GM13976 (cell line): ENCODE measurements around the gene MTMR6.

ENCODE experiments used
- DNase-seq: peaks from one replicate; pipeline ENCODE4 v3.0.0; 2012; ENCODE audit warnings: low spot score
- in situ Hi-C: fragments of 300-500 bp; cut with MboI; formaldehyde crosslinking; loops from one replicate; pipeline ENCODE4 v1.12.0; 2022; ENCODE audit warnings: low sequenced_read_pairs, mixed read lengths, inconsistent platforms; ENCODE audit not compliant: unreplicated experiment
- TF ChIP-seq, protein P1 (sequence below): IDR thresholded peaks from 2 replicates; pipeline ENCODE4 v1.5.1; 2012; ENCODE audit warnings: borderline replicate concordance, mild to moderate bottlenecking; ENCODE audit not compliant: insufficient read depth; ENCODE audit errors: extremely low read depth, missing control alignments, control extremely low read depth

MTMR6 gene

DNA sequence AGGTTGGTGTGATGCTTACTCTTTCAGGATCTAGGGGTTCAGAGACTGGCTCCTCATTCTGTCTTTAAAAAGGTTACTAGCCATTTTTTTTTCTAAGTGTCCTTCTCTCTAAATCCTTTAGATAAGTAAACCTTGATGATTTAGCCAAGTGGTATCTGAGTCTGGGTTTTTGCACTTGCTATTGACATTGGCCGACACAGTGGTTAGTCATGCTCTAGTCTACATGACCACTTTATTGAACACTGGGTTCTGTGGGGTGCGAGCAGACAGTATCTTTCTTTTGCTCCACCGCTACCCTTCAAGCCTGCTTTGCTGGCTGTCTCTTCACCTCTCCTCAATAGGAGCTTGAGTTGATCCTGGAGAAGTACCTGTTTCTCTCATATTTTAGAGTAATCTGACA lies 7.9 kb upstream of the MTMR6 start:
- DNase-seq: no peak
- TF ChIP-seq, protein P1, sequence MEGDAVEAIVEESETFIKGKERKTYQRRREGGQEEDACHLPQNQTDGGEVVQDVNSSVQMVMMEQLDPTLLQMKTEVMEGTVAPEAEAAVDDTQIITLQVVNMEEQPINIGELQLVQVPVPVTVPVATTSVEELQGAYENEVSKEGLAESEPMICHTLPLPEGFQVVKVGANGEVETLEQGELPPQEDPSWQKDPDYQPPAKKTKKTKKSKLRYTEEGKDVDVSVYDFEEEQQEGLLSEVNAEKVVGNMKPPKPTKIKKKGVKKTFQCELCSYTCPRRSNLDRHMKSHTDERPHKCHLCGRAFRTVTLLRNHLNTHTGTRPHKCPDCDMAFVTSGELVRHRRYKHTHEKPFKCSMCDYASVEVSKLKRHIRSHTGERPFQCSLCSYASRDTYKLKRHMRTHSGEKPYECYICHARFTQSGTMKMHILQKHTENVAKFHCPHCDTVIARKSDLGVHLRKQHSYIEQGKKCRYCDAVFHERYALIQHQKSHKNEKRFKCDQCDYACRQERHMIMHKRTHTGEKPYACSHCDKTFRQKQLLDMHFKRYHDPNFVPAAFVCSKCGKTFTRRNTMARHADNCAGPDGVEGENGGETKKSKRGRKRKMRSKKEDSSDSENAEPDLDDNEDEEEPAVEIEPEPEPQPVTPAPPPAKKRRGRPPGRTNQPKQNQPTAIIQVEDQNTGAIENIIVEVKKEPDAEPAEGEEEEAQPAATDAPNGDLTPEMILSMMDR: no peak
- in situ Hi-C loops: no loop called here

DNA sequence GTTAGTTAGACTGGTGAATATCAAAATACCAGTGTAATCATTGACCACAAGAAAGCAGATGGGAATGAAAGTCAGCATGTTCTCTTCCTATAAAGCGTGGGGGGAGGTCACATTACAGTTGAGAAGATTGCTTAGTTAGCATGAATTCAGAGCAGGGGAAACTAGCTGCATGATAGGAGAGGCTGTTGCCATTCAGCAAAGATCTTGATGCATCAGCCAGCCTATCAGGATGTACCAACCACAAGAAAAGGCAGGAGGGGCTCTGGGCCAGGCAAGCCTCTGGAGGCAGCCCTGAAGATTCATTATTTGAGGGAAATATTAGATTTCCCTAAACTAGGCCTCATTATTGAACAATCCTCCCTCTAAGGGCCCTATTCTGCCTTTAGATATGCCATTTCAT lies 5.0 kb upstream of the MTMR6 start:
- DNase-seq: no peak
- in situ Hi-C loops: no loop called here
- TF ChIP-seq, protein P1: no peak

DNA sequence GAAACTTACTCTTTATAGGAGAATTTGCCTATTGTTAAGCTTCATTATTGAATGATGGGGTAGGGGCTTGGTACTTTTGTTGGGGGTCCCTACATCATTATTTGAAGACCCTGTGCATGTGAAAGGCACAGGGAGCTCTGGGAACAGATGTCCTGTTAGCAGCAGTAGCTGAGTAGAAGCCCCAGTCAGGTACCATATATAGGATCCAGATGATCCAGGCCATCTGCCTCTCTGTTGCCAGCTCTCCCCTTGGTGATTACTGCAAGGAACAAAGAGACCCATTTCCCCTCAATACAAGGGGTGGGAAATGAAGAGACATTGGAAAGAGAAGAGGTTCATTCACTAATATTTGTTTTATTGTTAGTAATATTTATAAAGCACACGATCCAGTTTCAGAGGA lies 4.4 kb upstream of the MTMR6 start:
- no peak for DNase-seq
- TF ChIP-seq, protein P1: no peak
- in situ Hi-C loops: no loop called here

DNA sequence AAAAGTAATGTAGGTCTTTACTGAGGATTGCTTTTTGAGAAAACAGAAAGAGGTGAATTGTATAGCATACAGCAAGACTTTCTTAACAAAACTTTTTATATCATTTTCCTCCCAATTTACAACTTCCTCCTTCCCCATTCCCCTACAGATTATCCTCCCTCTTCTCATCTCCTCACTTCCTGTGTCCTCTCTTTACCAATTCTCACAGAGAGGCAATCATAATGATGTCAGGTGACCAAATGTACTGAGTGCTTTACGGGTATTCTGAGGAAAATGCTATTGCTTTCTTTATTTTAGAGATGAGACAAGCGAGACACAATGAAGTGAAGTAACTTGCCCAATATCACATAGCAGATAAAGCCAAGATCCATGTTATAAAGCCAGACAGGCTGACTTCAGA lies 1.7 kb upstream of the MTMR6 start:
- TF ChIP-seq, protein P1: no peak
- DNase-seq: no peak
- in situ Hi-C loops: no loop called here

DNA sequence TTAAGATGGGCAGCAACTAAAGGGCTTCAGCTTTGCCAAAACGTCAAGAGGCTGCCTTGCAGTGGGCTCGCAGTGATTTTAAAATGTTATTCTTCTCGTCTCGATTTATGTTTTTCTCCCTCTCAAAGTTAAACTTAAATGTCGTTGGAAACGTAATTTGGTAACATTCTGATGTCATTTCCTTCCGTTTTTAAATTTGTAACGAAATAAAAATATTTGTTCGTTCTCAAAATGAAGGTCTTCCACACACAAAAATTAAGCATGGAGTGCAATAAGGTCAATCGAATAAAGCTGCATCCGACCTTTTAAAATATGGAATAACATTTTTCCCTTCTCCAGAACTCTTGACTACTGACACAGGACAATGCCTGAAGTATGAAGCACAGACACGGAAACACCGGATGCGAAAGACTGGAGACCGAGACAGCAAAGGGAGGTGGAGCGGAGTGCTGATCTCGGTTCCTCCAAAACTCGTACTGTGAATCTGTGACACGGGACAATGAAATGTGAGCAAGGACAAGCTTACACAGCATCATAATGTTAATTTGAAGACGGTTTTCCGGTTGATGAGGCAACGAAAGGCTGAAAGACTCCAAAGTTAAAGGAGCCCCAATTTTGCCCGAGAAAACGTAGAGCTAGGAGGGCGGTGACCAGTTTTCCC lies 850 bp downstream of the MTMR6 start:
- TF ChIP-seq, protein P1: no peak
- peak; percentile 53 for DNase-seq
- in situ Hi-C loops: no loop called here

DNA sequence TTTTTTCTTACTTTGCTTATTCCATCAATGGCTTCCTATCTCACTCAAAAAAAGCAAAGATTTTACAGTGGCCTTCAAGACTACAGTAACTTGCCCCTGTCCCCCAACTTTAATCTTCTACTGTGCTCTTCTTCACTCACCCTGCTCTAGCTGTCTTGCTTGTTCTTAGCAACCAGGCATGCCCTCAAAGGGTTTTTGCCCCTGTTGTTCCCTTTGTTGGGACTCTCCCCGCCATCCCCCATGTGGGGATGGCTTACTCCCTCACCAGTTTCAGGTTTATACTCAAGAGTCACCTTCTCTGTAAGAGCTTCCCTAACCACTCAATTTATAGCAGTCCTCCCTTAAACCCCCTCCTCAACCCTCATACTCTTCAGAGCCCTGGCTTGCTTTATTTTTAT lies 5.4 kb downstream of the MTMR6 start:
- in situ Hi-C loops: no loop called here
- TF ChIP-seq, protein P1: no peak
- DNase-seq: no peak

DNA sequence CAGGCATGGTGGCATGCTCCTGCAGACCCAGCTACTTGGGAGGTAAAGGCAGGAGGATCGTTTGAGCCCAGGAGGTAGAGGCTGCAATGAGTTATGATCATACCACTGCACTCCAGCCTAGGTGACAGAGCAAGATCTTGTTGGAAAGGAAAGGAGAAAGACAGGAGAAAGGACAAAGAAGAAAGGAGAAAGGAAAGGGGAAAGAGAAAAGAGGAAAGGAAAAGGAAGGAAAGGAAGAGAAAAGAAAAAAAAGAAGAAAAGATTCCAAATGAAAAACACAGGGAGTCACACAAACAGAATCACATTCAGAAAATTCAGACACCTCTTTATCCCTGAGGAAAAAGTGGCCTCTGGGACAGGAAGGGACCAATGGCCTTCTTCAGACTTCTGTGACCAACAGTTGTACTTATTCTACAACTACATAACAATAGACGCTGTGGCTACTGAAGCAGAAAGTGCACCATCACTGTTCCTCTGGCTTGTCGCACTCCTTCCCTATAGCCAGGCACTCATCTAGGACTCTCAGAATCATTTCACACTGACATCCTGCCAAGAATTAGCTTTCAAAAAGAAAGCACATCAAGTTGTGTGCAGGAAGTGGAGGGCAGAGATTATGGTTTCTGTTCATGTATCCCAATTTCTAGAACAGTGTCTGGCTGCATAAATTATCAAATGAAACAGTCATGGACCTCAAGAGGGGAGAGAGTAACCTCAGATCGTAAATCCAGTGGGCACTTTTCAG lies 5.9 kb downstream of the MTMR6 start:
- in situ Hi-C loops: no loop called here
- TF ChIP-seq, protein P1: no peak
- DNase-seq: peak; percentile 31
